Embryonic facial prominence (tissue), 1 donor: ENCODE data around the gene CCBE1.
"Not testable (repeated sequence)": the region's sequence is repeated elsewhere in the genome, so short reads cannot be mapped to it uniquely, and the experiment has no call there.

Source experiments
- DNase-seq: peaks from one replicate; pipeline ENCODE4 v3.0.0-alpha.2; 2016; ENCODE audit errors: extremely low spot score

The CCBE1 gene

GRCh38 chr18:59681521-59682004 is 15.7 kb downstream of the CCBE1 start:
- DNase-seq, result no peak

- DNase-seq, result no peak
Measured at GRCh38 chr18:59681051-59681450, 16.2 kb downstream of the CCBE1 start.

- no peak for DNase-seq
Measured at GRCh38 chr18:59675346-59675745, 21.9 kb downstream of the CCBE1 start.

- no peak for DNase-seq
Measured at GRCh38 chr18:59674903-59675270, 22.3 kb downstream of the CCBE1 start.

- DNase-seq, result no peak
Measured at GRCh38 chr18:59674186-59674902, 22.9 kb downstream of the CCBE1 start.

- no peak for DNase-seq
Measured at GRCh38 chr18:59672235-59672711, 24.9 kb downstream of the CCBE1 start.

GRCh38 chr18:59671551-59671950 is 25.7 kb downstream of the CCBE1 start:
- DNase-seq, result no peak

GRCh38 chr18:59669872-59670657 is 27.2 kb downstream of the CCBE1 start:
- DNase-seq, result no peak

- no peak for DNase-seq
Measured at GRCh38 chr18:59667488-59667887, 29.7 kb downstream of the CCBE1 start.

- not testable (repeated sequence) for DNase-seq
Measured at GRCh38 chr18:59666007-59666402, 31.2 kb downstream of the CCBE1 start.

- no peak for DNase-seq
Measured at GRCh38 chr18:59665057-59666006, 31.9 kb downstream of the CCBE1 start.

- DNase-seq, result no peak
Measured at GRCh38 chr18:59664329-59664728, 32.9 kb downstream of the CCBE1 start.

- DNase-seq, result no peak
Measured at GRCh38 chr18:59663096-59663495, 34.1 kb downstream of the CCBE1 start.

- no peak for DNase-seq
Measured at GRCh38 chr18:59661891-59662701, 35.1 kb downstream of the CCBE1 start.

- DNase-seq, result no peak
Measured at GRCh38 chr18:59660786-59661743, 36.2 kb downstream of the CCBE1 start.

- no peak for DNase-seq
Measured at GRCh38 chr18:59660366-59660765, 36.9 kb downstream of the CCBE1 start.

GRCh38 chr18:59659508-59660170 is 37.6 kb downstream of the CCBE1 start:
- DNase-seq, result no peak

GRCh38 chr18:59658941-59659340 is 38.3 kb downstream of the CCBE1 start:
- no peak for DNase-seq

GRCh38 chr18:59657012-59657411 is 40.2 kb downstream of the CCBE1 start:
- DNase-seq, result no peak
